Colonic mucosa (tissue), 4 donors: ENCODE data around the gene PPIC. TPM values are rescaled to one million over a fixed set of nuclear protein-coding genes. Genes with fewer than 3 reads are reported as not detected.

Experiments used
- DNase-seq: peaks from one replicate; pipeline ENCODE4 v3.0.0-alpha.2; 2020
- H3K27ac ChIP-seq: fragments of 200-600 bp; one replicate; pipeline ENCODE4 v1.8.0; 2021
- H3K27me3 ChIP-seq: fragments of 200-600 bp; one replicate; pipeline ENCODE4 v1.8.0; 2021
- H3K36me3 ChIP-seq: fragments of 200-600 bp; one replicate; pipeline ENCODE4 v1.8.0; 2021
- H3K4me1 ChIP-seq: fragments of 200-600 bp; one replicate; pipeline ENCODE4 v1.8.0; 2021; ENCODE audit warnings: mild to moderate bottlenecking
- H3K4me3 ChIP-seq: fragments of 200-600 bp; one replicate; pipeline ENCODE4 v1.8.0; 2021
- H3K9ac ChIP-seq, 2 donors: one replicate each; pipeline ENCODE4 v1.7.0; 2013; ENCODE audit warnings: control low read depth in 2 of 2, low read depth in 2 of 2, low read length in 2 of 2
- H3K9me3 ChIP-seq: fragments of 200-600 bp; one replicate; pipeline ENCODE4 v1.8.0; 2021
- intact Hi-C: fragments of 100-400 bp; cut with DNase I; formaldehyde crosslinking; loops from one replicate; pipeline ENCODE4 v1.14.1; 2022
- total RNA-seq, 2 donors: library from RNA; stranded (reverse); fragmentation: NEBNext Ultra II Directional in 1 of 2; extraction: Animal tissue kit (Norgen Biotek cat#: 25700) in 1 of 2; gene quantifications; one replicate each; pipeline ENCODE4 v1.2.1, GENCODE V29; 2021
- TF ChIP-seq, protein P1 (sequence below): fragments of 200-600 bp; IDR thresholded peaks from one replicate; pipeline ENCODE4 v1.8.0; 2022; ENCODE audit warnings: antibody characterized with exemption, mild to moderate bottlenecking
- donor health status: healthy.
- donor health status: DM: no; HTN: no; CAD: no.
- donor health status: DM: no; HTN: no; CAD: no.

The PPIC gene
- total RNA-seq, 2 donors from 2014 or later, result 33.7 to 84.8 TPM

DNA sequence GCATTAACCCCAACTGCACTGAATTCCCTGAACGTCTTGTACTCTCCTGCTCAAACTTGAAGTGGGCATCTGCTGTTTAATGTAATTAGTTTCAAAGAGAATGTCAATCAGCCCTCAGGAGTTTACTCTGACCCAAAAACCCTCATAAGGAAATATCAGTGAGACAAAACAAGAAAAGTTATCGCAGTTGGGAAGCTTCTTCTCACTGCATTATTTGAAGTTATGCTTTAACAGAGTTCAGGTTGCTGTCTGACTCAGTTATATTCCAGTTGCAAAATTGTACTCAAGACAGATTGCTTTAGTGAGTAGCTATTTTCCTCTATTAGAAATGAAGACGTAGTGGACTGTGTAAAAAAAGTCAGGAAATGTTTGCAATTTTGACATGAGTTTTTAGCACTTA, 52.1 kb downstream of the PPIC start:
- no peak for DNase-seq
- Histone ChIP-seq H3K27me3 (no peaks in the 10 kb centered on the region), H3K27ac (no peak overlapping the region), H3K9me3 (no peaks in the 10 kb centered on the region), H3K9ac (no peak overlapping the region), H3K36me3 (no peaks in the 10 kb centered on the region), H3K4me3 (no peak overlapping the region), H3K4me1 (no peaks in the 10 kb centered on the region)
- TF ChIP-seq, protein P1, sequence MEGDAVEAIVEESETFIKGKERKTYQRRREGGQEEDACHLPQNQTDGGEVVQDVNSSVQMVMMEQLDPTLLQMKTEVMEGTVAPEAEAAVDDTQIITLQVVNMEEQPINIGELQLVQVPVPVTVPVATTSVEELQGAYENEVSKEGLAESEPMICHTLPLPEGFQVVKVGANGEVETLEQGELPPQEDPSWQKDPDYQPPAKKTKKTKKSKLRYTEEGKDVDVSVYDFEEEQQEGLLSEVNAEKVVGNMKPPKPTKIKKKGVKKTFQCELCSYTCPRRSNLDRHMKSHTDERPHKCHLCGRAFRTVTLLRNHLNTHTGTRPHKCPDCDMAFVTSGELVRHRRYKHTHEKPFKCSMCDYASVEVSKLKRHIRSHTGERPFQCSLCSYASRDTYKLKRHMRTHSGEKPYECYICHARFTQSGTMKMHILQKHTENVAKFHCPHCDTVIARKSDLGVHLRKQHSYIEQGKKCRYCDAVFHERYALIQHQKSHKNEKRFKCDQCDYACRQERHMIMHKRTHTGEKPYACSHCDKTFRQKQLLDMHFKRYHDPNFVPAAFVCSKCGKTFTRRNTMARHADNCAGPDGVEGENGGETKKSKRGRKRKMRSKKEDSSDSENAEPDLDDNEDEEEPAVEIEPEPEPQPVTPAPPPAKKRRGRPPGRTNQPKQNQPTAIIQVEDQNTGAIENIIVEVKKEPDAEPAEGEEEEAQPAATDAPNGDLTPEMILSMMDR, result no peak
- intact Hi-C loops, result no loop called here

DNA sequence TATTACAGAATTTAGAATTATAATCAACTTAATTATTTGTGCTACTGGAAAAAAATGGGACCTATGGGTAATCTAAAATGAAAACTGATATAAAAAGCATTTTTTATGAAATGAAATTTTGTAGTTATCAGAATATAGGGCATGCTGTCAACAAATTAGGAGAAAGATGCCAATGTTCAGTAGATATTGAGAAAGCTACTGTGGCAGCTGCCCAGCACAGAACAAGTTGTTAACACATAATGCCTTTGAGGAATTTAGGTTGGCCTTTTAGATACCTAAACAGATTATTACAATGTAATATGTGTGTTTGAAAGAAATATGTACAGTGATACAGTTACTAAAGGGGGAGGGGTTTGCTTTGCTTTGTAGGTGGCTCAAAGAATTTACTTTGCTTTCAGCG, 54.1 kb downstream of the PPIC start:
- H3K36me3 ChIP-seq, result no peaks in the 10 kb centered on the region
- H3K9ac ChIP-seq, result no peak overlapping the region
- no peaks in the 10 kb centered on the region for H3K4me1 ChIP-seq
- intact Hi-C loops, result no loop called here
- no peak overlapping the region for H3K27ac ChIP-seq
- no peak for DNase-seq
- H3K9me3 ChIP-seq, result no peaks in the 10 kb centered on the region
- H3K4me3 ChIP-seq, result no peak overlapping the region
- TF ChIP-seq, protein P1, result no peak
- H3K27me3 ChIP-seq, result no peaks in the 10 kb centered on the region

DNA sequence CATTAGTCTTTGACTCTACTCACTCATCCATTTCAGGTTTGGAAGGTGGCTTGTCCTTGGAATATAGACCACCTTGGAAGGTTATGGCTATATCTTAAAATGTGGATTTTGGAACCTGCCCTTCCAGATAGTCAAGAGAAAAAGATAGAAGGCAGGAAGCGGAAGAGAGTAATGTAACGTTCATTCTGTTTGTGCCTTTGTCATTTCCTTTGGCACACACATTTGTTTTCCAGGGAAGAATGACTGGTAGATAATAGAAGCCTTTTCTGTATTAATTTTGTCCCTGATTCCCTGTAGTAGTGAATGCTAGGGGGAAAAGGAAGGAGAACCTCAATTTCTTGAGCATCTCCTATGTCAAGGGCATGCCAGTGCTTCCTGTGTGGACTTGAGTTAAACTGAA, 54.7 kb downstream of the PPIC start:
- Histone ChIP-seq H3K9me3 (no peaks in the 10 kb centered on the region), H3K4me3 (no peak overlapping the region), H3K36me3 (no peaks in the 10 kb centered on the region), H3K9ac (no peak overlapping the region), H3K27ac (no peak overlapping the region), H3K4me1 (no peaks in the 10 kb centered on the region), H3K27me3 (no peaks in the 10 kb centered on the region)
- intact Hi-C loops, result no loop called here
- DNase-seq, result no peak
- TF ChIP-seq, protein P1, result no peak

DNA sequence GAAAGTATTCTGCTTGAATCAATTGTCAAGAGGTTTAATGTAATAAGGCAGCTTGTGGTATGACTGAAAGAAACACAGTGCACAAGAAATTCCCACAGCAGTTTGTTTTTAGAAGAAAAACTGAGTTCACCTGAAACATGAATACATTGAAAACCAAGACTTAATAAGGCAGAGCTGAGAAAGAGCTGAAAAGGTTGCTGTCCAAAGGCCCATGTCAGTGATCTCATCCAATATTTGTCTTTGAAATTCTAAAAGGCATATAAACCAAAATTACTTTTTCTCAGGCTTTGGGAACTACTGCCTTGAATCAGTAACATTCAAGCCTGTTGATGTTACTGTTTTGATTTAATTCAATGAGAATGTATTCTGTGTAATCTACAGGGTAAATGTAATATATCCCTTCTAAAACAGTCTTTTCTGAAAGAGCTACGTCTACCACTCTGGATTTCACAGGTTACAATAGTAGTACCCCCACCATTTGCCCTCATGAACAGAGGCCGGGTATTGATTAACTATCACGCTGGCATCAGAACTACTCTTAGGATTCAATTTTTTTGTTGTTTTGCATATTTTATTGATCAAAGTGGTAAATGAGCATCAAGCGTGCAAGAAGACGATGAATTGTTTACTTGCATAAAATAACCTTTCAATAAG, 57.8 kb downstream of the PPIC start:
- H3K4me1 ChIP-seq, result no peaks in the 10 kb centered on the region
- intact Hi-C loops, result no loop called here
- no peaks in the 10 kb centered on the region for H3K27me3 ChIP-seq
- no peaks in the 10 kb centered on the region for H3K9me3 ChIP-seq
- TF ChIP-seq, protein P1, result no peak
- no peaks in the 10 kb centered on the region for H3K36me3 ChIP-seq
- no peak overlapping the region for H3K4me3 ChIP-seq
- H3K9ac ChIP-seq, result no peak overlapping the region
- no peak overlapping the region for H3K27ac ChIP-seq
- no peak for DNase-seq

DNA sequence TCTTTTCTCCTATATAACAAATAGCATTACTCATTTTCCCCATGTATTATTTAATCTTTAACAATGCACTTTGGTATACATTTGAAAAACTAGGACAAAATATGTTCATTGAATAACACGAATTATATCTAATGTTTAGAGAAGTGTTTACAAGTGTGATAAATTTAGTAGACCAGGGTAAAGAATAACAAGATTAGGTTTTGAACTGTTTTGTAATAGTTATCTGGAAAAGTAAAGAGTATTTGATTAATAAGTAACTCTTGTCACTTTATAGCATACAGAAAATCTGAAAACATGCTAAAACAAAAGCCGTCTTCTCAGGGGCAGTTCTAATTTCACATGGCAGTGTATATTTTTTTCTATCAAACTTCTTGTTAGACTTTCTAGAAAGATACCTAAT, 58.5 kb downstream of the PPIC start:
- no peak for DNase-seq
- Histone ChIP-seq H3K36me3 (no peaks in the 10 kb centered on the region), H3K9me3 (no peaks in the 10 kb centered on the region), H3K4me3 (no peak overlapping the region), H3K27me3 (no peaks in the 10 kb centered on the region), H3K4me1 (no peaks in the 10 kb centered on the region), H3K27ac (no peak overlapping the region), H3K9ac (no peak overlapping the region)
- TF ChIP-seq, protein P1, result no peak
- intact Hi-C loops, result no loop called here
